ENCODE measurements around the gene EIF3B.
A peak's percentile ranks its signal among the peaks of the same experiment; 100 is the strongest.

The EIF3B gene

GRCh38 chr7:2402687-2403013 lies 48.0 kb downstream of the EIF3B start:
- H3K4me3 ChIP-seq (ENCODE audit: low read depth, low read length) = peak overlapping the region; percentile 61
- TF ChIP-seq CTCF (IDR thresholded peaks at IDR 0.05; ENCODE audit: low read depth, low read length) = no peak

DNA sequence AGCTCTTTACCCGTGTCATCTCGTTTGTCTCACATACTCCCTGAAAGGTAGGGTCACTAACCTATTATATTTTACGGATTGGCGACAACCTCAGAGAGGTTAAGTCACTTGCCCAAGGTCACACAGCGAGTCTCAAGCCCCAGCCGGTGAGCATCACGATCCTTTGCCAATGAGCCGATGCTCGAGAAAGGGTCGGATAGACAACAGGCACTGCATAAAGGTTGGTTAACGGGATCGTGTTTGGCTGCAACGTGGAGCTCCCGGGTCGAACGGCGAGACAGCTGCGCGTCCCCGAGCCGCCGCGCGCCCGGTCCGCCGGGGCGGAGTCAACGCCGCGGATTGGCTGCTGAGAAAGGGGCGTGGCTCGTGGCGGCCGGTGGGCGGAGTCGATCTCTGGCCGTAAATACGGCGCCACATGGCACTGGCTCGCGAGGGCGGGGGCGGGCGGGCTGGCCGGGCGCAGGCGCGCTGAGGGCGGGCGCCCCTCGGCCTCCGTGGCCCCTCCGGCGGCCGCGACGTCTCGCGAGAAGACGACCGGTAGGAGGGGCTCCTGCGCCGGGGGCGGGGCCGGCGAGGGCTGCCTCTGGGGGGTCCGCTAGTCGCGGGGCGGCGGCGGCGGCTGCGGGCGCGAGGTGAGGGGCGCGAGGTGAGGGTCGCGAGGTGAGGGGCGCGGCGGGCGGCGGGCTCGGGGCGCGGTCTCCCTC lies 48.5 kb downstream of the EIF3B start, which contains the start of gene CHST12:
Gene CHST12 (plus strand): TSS at position 598 of the 704 bp plus-strand sequence. CDS start 29,029 bp downstream, outside the sequence.
- H3K4me3 ChIP-seq (ENCODE audit: low read depth, low read length) = peak within 1 kb of the TSS; percentile 82
- TF ChIP-seq CTCF (IDR thresholded peaks at IDR 0.05; ENCODE audit: low read depth, low read length) = no peak

- peak overlapping the region; percentile 82 for H3K4me3 ChIP-seq (ENCODE audit: low read depth, low read length)
- no peak for TF ChIP-seq CTCF (IDR thresholded peaks at IDR 0.05; ENCODE audit: low read depth, low read length)
Observed at GRCh38 chr7:2403718-2404648, 49.4 kb downstream of the EIF3B start.

DNA sequence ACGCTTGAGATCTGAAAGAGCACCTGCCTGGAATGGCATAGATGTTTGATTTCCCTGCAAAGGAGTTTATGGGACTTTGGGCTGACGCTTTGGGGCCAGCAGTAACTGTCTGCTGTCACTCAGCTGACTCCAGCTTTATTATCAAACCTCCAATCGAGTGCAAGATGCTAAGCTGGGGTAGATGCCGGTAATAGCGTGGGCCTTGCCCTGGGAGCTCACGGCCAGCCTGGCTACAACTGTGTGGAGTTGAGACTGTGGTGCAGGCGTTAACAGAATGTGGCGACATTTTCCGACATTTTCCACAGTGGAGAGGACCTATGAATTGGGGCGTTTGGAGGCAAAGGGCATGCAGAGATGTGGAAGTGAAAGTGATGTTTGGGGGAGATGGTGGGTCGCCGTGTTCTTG lies 50.1 kb downstream of the EIF3B start:
- peak overlapping the region; percentile 82 for H3K4me3 ChIP-seq (ENCODE audit: low read depth, low read length)
- no peak for TF ChIP-seq CTCF (IDR thresholded peaks at IDR 0.05; ENCODE audit: low read depth, low read length)

GRCh38 chr7:2405201-2405600 lies 50.6 kb downstream of the EIF3B start:
- H3K4me3 ChIP-seq (ENCODE audit: low read depth, low read length) = no peak overlapping the region

DNA sequence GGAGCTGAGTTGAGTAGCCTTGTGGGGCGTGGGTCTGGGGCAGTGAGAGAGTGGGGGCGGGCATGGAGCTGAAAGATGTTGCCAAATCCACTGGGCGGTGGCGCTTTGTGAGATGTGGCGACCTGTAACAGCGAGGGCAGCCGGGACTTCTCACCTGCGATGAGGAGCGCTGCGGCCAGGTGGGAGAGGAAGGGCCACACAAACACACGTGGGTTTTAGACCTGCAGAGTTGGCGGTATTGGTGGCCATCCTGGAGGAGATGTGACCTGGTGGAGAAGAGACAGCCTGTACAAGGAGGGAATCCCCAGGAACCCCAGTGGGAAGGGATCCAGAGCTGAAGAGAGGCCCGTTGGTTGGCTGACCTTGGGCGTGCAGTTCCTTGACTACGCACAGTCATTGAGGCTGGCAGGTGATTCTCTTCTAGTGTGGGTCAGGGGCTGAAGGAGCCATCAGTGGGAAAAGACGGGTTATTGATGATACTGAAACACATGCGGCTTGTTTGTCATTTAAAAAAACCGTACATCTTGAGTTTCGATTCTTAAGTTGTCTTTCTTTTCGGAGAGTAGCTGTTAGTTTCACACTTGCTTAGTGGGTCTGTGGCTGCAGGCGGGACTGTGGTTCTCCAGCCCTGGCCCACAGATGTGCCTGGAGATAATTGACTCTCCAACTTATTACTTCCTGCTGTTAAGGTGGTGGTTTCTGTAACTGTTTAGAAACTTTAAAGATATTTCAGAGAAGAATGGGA lies 51.1 kb downstream of the EIF3B start:
- no peak for TF ChIP-seq CTCF (IDR thresholded peaks at IDR 0.05; ENCODE audit: low read depth, low read length)
- no peak overlapping the region for H3K4me3 ChIP-seq (ENCODE audit: low read depth, low read length)

More at GRCh38 chr7:2405201-2405600, 50.6 kb downstream of the EIF3B start:
- TF ChIP-seq CTCF (IDR thresholded peaks at IDR 0.05; ENCODE audit: low read depth, low read length) = no peak
